A172 (cell line): ENCODE data around the gene PFKFB3. TPM values are rescaled to one million over a fixed set of nuclear protein-coding genes. Genes with fewer than 3 reads are reported as not detected.
"Not testable (repeated sequence)": the region's sequence is repeated elsewhere in the genome, so short reads cannot be mapped to it uniquely, and the experiment has no call there.

Experiments
- DNase-seq: peaks from one replicate; pipeline ENCODE4 v3.0.0-alpha.2; 2015; ENCODE audit warnings: low spot score
- total RNA-seq: library from RNA; depleted of rRNA; stranded (reverse); fragments of >200 nt; shearing (Covaris generic); gene quantifications from 2 replicates; pipeline ENCODE4 v1.2.3, GENCODE V29; 2014

The PFKFB3 gene
- total RNA-seq, 1 experiment from 2014 or later: 16.5 TPM

DNA sequence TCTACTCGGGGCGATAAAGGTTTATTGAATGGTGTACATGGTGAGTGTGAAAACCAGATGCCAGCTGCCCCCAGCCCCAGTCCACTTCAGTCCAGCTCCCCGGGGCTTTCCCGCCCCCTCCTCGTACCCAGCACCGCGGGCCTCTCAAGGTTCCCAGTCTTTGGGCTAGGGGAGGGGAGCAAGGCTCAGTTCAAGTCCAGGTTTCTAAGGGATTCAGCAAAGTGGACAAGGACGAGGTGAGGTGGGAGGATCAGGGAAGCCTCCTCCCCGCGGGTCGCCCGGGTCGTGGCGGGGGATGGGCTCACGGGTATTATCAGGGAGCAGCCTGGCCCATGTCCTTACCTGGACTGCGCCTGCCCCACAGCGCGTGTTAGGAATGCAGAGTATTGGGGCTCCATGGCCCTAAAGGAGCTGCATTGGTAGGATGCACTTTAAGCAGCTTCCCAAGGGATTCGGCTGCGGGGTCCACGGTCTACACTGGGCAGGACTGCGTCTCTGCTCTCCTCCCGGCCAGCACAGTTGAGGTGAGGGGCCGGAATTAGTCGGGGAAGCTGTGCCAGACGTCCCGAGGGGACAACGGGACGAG, 541 bp upstream of the PFKFB3 start:
- DNase-seq: no peak

GRCh38 chr10:6203331-6204062, 765 bp downstream of the PFKFB3 start:
- DNase-seq: no peak

DNA sequence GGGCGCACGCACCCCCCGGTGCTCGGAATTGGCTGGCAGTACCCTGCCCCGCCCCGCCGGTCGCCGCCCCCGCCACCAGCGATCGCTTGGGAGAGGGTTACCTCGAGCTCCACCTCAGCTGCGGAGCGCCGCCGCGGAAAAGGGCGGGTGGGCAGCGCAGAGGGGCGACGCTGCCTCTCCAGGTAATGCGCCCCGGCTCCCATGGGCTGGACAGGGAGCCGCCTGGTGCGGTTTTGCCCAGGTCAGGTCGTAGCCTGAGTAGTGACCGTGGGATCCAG, 1.3 kb downstream of the PFKFB3 start:
- no peak for DNase-seq

DNA sequence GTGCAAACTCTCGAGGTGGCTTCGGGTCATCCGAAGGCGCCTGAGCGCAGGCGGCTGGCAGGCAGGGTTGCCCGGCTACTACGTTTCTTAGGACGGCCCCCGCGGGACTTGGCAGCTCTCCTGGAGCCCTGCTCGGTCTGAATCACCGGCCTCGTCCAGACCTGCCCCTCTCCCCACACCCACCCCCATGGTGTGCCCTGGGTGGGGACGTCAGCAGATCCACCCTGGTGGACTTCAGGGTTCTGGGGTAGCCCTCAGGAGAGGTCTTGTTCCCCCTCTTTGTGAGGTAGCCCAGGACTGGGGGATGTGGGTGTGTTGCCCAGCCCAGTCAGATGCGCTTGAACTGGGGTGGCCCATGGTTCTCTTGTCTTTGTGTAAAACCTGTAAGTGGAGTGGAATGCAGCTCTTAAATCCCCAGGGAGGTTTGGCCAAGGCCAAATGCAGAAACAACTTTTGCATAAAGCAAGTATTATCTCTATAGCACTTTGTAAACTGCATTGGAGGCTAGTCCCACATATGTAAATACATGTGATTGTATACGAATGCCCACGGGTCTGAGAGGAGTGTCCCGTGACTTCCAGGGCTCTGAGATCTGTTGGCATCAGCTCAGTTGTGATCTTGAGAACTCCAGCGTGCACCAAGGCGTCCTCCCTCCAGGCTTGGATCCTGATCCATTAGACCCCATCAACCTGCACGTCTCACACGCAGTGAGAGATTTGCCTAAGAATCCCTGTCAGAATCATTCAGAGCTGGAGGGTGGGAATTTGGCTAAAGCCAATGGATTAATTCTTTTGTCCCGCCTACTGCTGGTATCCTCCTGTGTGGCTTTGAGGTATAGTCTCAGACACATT, 1.8 kb downstream of the PFKFB3 start:
- DNase-seq: peak; percentile 45

- DNase-seq: not testable (repeated sequence)
Observed at GRCh38 chr10:6206486-6206885, 3.8 kb downstream of the PFKFB3 start.

- no peak for DNase-seq
Observed at GRCh38 chr10:6207658-6208057, 4.9 kb downstream of the PFKFB3 start.

- DNase-seq: no peak
Observed at GRCh38 chr10:6208799-6209235, 6.1 kb downstream of the PFKFB3 start.

GRCh38 chr10:6211341-6211670, 8.6 kb downstream of the PFKFB3 start:
- no peak for DNase-seq

DNA sequence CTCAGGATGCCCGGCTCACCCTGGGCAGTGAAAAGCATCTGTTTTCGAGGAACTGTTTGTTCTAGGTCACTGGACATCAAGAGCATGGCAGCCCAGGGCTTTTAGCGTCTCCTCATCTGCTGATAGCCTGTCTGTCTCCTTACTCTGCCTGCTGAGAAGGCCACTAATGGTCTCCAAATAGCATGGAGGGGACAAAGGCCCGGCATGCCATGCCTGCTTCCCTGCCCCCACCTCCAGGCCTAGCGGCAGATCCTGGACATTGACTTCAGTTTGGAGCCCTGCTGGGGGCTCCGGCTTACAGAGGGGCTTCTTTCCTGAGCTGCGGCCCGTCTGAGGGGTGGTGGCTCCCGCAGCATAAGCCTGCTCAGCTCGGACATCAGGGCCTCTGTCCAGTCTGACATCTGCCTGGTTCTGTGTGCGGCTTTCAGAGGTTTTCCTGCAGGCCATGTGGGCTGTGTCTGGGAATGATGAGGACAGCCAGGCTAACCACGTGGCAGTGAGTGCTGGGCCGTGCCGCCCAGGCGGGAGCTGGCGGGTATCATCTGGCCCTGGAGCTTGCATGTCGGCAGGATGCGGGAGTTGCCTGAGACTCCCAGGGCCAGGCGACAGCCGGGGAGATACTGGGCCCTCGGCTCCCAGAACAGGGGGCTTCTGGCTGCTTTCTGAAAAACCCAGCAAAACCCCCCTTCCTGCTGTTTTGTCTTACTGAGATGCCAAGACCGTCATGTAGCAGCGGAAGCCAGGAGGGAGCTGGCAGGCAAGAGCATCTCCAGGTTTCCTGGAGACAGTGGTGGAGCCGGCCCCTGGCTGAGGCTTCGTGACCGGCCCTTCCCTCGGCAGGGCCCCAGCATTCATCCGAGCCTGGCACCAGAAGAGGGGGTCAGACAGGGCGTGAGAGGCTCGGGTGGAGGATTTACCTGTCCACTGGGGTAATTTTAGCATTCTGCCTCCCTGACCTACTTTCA, 9.2 kb downstream of the PFKFB3 start:
- DNase-seq: no peak

GRCh38 chr10:6212806-6213205, 10.1 kb downstream of the PFKFB3 start:
- no peak for DNase-seq

DNA sequence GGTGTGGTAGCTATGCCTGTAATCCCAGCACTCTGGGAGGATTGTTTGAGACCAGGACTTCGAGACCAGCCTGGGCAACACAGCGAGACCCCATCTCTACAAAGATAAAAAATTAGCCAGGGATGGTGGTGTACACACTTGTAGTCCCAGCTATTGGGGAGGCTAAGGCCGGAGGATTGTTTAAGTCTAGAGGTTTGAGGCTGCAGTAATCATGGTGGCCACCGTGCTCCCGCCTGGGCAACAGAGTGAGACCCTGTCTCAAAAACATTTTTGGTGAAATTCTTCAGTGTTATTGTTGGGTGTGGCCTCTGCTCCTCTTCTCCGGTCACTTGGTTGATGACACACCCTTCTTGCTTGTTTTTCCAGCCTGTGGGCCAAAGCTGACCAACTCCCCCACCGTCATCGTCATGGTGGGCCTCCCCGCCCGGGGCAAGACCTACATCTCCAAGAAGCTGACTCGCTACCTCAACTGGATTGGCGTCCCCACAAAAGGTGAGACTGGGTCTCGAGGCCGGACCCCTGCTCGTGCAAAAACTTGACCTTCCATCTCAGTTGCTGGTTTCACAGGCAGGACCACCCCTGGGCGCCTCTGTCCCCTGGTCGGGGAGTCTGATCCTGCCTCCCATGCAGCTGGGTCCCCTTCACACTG, 10.6 kb downstream of the PFKFB3 start:
- no peak for DNase-seq

DNA sequence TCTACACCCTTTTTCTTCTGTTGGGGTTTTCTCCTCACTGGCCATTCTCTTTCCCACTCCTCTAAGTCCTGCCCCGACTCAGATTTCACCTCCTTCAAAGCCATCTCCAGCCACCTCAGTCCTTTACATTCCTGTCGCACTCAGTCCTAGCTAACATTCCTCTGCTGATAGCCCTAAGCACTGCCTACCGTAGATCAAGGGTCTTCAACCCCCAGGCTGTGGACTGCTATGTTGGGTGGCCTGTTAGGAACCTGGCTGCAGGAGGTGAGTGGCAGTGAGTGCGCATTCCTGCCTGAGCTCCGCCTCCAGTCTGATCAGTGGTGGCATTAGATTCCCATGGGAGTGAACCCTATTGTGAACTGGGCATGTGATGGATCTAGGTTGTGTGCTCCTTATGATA, 11.2 kb downstream of the PFKFB3 start:
- DNase-seq: no peak

- no peak for DNase-seq
Observed at GRCh38 chr10:6214612-6215011, 11.9 kb downstream of the PFKFB3 start.

GRCh38 chr10:6215241-6215640, 12.5 kb downstream of the PFKFB3 start:
- no peak for DNase-seq

DNA sequence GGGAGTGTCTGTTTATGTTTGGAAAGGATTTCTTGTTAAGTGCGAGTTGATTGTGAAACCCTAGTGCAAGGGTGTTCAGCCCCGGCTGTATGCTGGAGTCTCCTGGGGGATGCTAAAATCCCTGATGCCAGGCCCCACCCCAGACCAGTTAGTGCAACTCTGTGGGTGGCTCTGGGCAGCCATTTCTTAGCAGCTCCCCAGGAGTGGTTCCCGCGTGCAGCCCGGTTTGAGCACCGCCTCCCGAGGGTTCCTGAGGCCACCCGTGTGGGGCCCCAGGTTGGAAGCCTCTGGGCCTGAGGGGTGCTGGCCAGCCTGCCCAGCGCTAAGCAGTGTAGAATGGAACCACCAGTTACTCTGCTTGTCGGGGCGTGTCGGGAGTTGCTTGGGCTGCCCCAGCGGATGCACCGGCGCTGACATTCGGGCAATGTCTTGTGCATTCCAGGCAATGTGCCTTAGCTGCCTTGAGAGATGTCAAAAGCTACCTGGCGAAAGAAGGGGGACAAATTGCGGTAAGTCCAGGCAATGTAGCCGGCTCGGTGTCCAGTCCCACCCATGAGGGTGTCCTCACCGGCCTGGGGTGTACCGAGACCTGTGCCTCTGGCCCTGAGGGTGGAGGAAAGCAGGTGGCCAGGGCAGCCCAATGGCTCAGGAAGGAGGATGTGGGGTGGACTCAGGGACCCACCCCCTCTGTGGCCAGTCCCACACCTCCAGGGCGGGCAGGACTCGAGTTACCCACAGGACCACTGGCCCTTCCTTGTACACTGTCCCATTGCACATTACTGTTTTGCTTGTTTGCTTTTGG, 13.2 kb downstream of the PFKFB3 start:
- DNase-seq: no peak

- DNase-seq: no peak
Observed at GRCh38 chr10:6216916-6217315, 14.2 kb downstream of the PFKFB3 start.

DNA sequence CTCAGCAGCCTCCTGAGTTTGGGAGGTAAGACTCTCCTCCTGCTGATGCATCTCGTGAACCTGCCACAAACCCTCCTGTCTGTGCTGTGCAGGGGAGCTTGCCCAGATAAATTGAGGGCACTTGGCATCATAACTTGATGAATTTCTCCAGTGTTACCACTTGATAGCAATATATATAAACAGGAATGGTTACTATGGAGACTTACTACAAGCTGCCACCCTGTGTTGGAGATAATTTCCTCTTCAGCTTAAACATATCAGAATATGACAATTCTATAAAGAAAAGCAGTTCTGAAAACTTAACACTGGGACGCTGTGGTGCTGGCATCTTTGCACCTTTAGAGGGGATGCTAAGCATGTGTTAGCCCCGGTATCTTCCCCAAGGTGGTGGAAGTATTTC, 14.9 kb downstream of the PFKFB3 start:
- DNase-seq: no peak

- peak; percentile 96 for DNase-seq
Observed at GRCh38 chr10:6218692-6219493, 16.2 kb downstream of the PFKFB3 start.

GRCh38 chr10:6219494-6219836, 16.7 kb downstream of the PFKFB3 start:
- no peak for DNase-seq
